CD4-positive, alpha-beta T cell treated with Interleukin-6 for 4 hours (primary cell): ENCODE measurements around the gene CENPM.

Experiments
- DNase-seq: peaks from one replicate; pipeline ENCODE4 v3.0.0-alpha.2; 2020; ENCODE audit warnings: mixed read lengths

The CENPM gene

GRCh38 chr22:41892721-41893120 lies 54.2 kb downstream of the CENPM start:
- DNase-seq: no peak

- no peak for DNase-seq
Observed at GRCh38 chr22:41891407-41891806, 55.5 kb downstream of the CENPM start.
